ENCODE measurements around the gene CPEB3. TPM values are rescaled to one million over a fixed set of nuclear protein-coding genes. Genes with fewer than 3 reads are reported as not detected.
"Not testable (repeated sequence)": the region's sequence is repeated elsewhere in the genome, so short reads cannot be mapped to it uniquely, and the experiment has no call there.

CPEB3 gene
- total RNA-seq, 1 experiment from 2014 or later = 0.53 TPM

GRCh38 chr10:92131275-92131820 lies 159.5 kb downstream of the CPEB3 start:
- H3K9me3 ChIP-seq = no peaks in the 10 kb centered on the region
- H3K36me3 ChIP-seq = no peaks in the 10 kb centered on the region

DNA sequence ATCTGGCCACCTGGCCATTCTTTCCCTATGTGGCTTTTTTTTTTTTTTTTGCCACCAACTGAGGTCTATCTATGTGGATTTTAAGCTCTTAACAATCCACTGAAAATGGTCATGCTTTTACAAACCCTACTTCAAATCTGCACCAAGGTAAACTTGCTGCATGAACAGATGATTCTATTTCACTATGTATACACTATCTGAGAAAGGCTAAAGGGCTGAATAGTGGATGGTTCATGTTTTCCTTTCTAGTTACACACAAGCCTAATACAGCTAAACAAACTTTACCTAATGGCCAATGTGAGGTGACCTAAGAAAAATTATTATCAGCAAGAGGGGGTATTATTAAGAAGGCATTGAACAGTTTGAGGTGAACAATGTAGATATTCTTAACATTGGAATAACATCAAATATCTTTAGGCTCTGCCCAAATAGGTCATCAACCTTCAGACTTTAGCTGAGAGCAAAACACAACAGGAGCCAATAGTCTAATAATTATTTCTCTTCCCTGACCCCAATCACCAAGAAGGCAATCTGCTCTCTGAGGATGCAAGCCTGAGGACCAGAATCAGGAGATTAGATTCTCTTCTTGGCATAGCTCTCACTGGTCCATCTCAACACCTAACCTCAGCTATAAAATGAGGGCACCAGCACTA lies 160.1 kb downstream of the CPEB3 start:
- no peaks in the 10 kb centered on the region for H3K36me3 ChIP-seq

More at GRCh38 chr10:92131275-92131820, 159.5 kb downstream of the CPEB3 start:
- no peaks in the 10 kb centered on the region; the same call in 1 of the 2 replicates for H3K27me3 ChIP-seq
- no peak for DNase-seq
- no peak overlapping the region for H3K4me3 ChIP-seq

GRCh38 chr10:92126100-92126650 lies 164.7 kb downstream of the CPEB3 start:
- Histone ChIP-seq H3K4me3 (no peak overlapping the region), H3K9me3 (no peaks in the 10 kb centered on the region), H3K36me3 (no peaks in the 10 kb centered on the region), H3K27me3 (no peaks in the 10 kb centered on the region)
- no peak for DNase-seq

More for the DNA sequence above, 160.1 kb downstream of the CPEB3 start:
- Histone ChIP-seq H3K9me3 (no peaks in the 10 kb centered on the region), H3K4me3 (no peak overlapping the region), H3K27me3 (no peaks in the 10 kb centered on the region; the same call in 1 of the 2 replicates)
- no peak for DNase-seq

- H3K36me3 ChIP-seq = no peaks in the 10 kb centered on the region
- H3K9me3 ChIP-seq = no peaks in the 10 kb centered on the region
- DNase-seq = peak; percentile 59
- no peaks in the 10 kb centered on the region for H3K27me3 ChIP-seq
- H3K4me3 ChIP-seq = no peak overlapping the region
Measured at GRCh38 chr10:92125144-92125543, 165.7 kb downstream of the CPEB3 start.

- Histone ChIP-seq H3K27me3 (no peaks in the 10 kb centered on the region), H3K9me3 (no peaks in the 10 kb centered on the region), H3K4me3 (no peak overlapping the region), H3K36me3 (no peaks in the 10 kb centered on the region)
- DNase-seq = peak; percentile 56
Measured at GRCh38 chr10:92124616-92125143, 166.2 kb downstream of the CPEB3 start.

- Histone ChIP-seq H3K4me3 (no peak overlapping the region), H3K9me3 (no peaks in the 10 kb centered on the region)
- no peak for DNase-seq
Measured at GRCh38 chr10:92124020-92124419, 166.9 kb downstream of the CPEB3 start.

DNA sequence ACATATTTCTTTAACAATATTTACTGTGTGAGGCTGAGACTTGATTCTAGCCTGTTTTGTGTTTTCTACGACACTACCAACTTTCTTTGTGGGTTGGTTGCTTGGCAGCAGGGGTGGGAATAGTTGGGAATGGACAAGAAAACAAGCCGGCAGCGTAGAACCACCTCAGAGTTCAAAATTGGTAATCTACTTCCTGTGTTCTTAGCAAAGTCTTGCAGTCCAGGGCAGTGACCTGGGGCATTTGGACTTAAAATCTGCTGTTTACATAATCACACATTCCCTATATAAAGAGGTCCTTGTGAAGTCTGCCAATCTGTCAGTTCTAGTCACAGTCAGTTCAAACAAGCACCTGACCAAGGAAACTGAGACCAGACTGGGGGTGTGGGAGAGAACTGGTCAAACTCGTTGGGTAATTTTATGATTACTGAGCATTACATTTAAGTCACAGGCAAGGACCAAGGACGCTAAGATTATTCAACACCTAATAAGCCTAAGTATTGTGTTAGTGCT lies 167.9 kb downstream of the CPEB3 start:
- no peak overlapping the region for H3K4me3 ChIP-seq
- H3K9me3 ChIP-seq = no peaks in the 10 kb centered on the region
- no peaks in the 10 kb centered on the region for H3K27me3 ChIP-seq
- H3K36me3 ChIP-seq = no peaks in the 10 kb centered on the region
- no peak for DNase-seq

More at GRCh38 chr10:92124020-92124419, 166.9 kb downstream of the CPEB3 start:
- H3K36me3 ChIP-seq = no peaks in the 10 kb centered on the region
- no peaks in the 10 kb centered on the region for H3K27me3 ChIP-seq

- H3K4me3 ChIP-seq = no peak overlapping the region
- H3K27me3 ChIP-seq = no peaks in the 10 kb centered on the region
- H3K9me3 ChIP-seq = no peaks in the 10 kb centered on the region
- no peaks in the 10 kb centered on the region for H3K36me3 ChIP-seq
- DNase-seq = no peak
Measured at GRCh38 chr10:92121686-92122492, 169.0 kb downstream of the CPEB3 start.

GRCh38 chr10:92119340-92119739 lies 171.5 kb downstream of the CPEB3 start:
- Histone ChIP-seq H3K4me3 (no peak overlapping the region), H3K27me3 (no peaks in the 10 kb centered on the region), H3K9me3 (no peaks in the 10 kb centered on the region)

GRCh38 chr10:92114917-92115316 lies 176.0 kb downstream of the CPEB3 start:
- not testable (repeated sequence) for H3K27me3 ChIP-seq, H3K4me3 ChIP-seq, H3K9me3 ChIP-seq, H3K36me3 ChIP-seq, DNase-seq

More at GRCh38 chr10:92119340-92119739, 171.5 kb downstream of the CPEB3 start:
- no peaks in the 10 kb centered on the region for H3K36me3 ChIP-seq
- DNase-seq = no peak

DNA sequence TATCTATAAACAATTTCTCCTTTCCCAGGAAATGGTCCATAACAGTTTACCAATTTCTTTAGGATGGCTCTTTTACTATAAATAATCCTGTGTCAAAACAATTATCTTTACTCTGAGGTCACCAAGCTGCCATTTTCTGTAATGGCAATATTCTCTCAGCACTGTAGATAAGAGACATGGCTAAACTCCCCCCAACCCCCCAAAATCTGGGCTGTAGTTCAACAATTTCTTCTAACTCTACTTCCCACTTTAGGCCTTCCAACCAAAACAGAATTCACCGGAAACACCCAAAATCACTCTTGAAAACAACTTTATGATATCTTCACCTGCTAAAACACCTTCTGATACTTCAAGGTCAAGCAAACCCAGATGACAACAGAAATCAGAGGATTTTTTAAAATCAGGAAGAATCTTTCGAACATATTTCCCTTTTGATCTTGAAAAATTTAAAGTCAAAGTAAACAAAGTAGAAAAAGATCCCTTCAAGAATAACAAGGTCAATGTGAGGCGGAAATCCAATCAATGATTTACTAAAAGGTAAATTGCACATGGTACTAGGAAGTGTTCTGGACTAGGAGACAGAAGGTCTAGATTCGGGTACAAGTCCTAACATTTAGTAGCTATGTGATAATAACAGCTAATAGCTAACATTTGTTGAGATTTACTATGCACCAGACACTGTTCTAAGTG lies 176.8 kb downstream of the CPEB3 start:
- Histone ChIP-seq H3K27me3 (no peaks in the 10 kb centered on the region), H3K36me3 (no peaks in the 10 kb centered on the region), H3K9me3 (no peaks in the 10 kb centered on the region), H3K4me3 (no peak overlapping the region)
- no peak for DNase-seq

GRCh38 chr10:92112462-92112861 lies 178.4 kb downstream of the CPEB3 start:
- no peak for DNase-seq
- Histone ChIP-seq H3K9me3 (no peaks in the 10 kb centered on the region), H3K36me3 (no peaks in the 10 kb centered on the region), H3K27me3 (no peaks in the 10 kb centered on the region), H3K4me3 (no peak overlapping the region)

DNA sequence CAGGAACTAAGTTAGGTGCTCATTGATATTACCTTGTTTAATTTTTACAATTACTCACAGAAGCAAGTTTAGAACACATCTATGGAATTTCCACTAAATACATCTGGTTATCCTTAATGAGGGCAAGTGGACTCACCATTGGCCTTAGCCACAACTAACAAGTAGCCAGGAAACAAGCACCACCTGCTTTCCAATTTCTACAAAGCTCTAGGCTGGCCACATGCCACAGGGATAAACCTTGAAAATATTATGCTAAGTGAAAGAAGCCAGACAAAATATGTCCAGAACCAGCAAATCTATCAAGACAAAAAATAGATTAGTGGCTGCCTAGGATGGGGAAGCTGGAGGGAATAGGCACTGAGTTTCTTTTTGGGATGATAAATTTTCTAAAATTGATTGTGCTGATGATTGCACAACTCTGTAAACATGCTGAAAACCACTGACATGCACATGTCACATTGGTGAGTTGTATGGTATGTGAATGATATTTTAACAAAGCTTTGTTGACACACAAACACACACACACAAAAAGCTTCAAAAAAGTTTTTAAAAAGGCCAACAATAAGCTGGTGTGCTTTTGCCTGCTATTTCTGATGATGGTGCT lies 179.4 kb downstream of the CPEB3 start:
- H3K27me3 ChIP-seq = no peaks in the 10 kb centered on the region
- H3K9me3 ChIP-seq = no peaks in the 10 kb centered on the region
- H3K36me3 ChIP-seq = no peaks in the 10 kb centered on the region
- H3K4me3 ChIP-seq = no peak overlapping the region
- no peak for DNase-seq

DNA sequence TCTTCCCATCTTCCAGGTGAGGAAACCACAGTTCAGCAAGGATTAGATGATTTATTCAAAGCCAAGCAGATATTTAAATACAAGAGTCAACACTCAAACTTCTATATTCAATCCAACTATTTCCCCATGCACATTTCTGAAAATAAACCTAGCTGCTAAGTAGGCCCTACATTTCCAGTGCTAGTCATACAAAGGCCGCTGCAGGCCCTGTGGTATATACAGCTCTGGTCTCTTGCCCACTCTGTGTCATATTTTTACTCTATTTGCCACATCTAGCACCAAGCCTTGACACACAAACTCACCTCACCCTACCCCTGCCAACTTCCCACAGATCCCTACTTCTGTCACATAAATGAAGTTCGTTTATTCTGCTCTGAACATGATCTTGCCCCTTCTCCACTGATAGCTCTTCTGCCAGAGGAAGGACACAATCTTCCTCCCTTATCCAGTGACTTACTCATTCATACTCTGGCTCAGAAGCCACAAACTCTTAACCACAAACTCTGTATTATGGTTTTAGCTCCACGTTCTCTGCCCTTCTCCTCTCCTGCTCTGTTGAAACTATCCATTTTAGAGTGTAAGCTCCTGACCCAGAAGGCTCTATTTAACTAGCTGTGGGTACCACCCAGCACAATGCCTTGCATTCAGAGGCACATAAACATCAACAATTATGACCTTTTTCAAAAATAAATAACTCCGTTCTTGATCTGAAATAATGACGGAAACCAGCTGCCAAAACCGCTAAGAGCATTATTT lies 180.7 kb downstream of the CPEB3 start:
- DNase-seq = no peak
- no peaks in the 10 kb centered on the region for H3K36me3 ChIP-seq

DNA sequence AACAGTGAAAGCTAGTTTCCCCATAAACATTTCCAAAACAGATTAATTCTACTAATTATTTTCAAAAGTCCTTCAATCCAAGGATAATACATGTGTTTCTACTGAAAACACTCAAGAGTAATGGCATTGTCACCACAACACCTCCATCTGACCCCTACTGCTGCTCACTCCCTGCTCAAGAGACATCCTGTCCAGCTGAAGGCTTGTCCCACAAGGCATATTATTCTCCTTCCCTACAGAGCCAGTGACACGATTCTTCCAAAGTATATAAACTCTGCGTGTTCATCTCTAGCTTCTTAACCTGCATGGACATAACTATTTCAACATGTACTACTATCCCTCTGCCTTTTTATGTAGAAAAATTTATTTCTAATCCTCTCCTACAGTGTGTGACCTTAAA lies 182.1 kb downstream of the CPEB3 start:
- Histone ChIP-seq H3K36me3 (no peaks in the 10 kb centered on the region), H3K27me3 (no peaks in the 10 kb centered on the region), H3K9me3 (no peaks in the 10 kb centered on the region), H3K4me3 (no peak overlapping the region)
- DNase-seq = no peak

More for the DNA sequence above, 180.7 kb downstream of the CPEB3 start:
- H3K9me3 ChIP-seq = no peaks in the 10 kb centered on the region
- H3K27me3 ChIP-seq = no peaks in the 10 kb centered on the region
- H3K4me3 ChIP-seq = no peak overlapping the region
